ENCODE results near the gene C1orf167.

C1orf167 gene

GRCh38 chr1:11759791-11760190 is 2.2 kb upstream of the C1orf167 start:
- no peak for DNase-seq
- H3K27ac ChIP-seq = no peak overlapping the region
- no peak overlapping the region for H3K4me3 ChIP-seq (ENCODE audit: low read depth, low read length)
- H3K36me3 ChIP-seq = no peaks in the 10 kb centered on the region
- TF ChIP-seq, protein P1, sequence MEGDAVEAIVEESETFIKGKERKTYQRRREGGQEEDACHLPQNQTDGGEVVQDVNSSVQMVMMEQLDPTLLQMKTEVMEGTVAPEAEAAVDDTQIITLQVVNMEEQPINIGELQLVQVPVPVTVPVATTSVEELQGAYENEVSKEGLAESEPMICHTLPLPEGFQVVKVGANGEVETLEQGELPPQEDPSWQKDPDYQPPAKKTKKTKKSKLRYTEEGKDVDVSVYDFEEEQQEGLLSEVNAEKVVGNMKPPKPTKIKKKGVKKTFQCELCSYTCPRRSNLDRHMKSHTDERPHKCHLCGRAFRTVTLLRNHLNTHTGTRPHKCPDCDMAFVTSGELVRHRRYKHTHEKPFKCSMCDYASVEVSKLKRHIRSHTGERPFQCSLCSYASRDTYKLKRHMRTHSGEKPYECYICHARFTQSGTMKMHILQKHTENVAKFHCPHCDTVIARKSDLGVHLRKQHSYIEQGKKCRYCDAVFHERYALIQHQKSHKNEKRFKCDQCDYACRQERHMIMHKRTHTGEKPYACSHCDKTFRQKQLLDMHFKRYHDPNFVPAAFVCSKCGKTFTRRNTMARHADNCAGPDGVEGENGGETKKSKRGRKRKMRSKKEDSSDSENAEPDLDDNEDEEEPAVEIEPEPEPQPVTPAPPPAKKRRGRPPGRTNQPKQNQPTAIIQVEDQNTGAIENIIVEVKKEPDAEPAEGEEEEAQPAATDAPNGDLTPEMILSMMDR (IDR thresholded peaks at IDR 0.05; ENCODE audit: low read depth, low read length) = no peak
- H3K27me3 ChIP-seq (ENCODE audit: insufficient read depth, low read depth, severe bottlenecking) = no peaks in the 10 kb centered on the region
- peaks cover 3% of the 10 kb centered on the region for H3K9me3 ChIP-seq (ENCODE audit: severe bottlenecking)

DNA sequence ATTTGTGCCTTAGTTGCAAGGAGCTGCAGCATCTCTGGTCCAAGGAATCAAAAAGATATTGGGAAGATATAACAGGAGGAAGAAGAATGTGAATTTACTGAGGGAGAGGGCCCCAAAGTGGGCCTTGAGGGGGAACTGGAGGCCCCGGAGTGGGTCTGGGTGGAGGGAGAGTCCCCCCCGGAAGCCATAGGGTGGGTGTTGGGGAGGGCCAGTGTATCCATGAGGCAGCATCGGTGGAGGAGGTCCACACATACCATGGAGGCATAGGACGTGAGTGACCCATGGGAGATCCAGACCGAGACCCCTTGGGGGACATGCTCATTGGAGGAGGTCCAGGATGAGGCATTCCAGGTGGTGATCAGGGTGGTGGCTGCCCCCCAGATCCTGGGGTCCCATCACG is 708 bp upstream of the C1orf167 start:
- peaks cover 3% of the 10 kb centered on the region for H3K9me3 ChIP-seq (ENCODE audit: severe bottlenecking)
- no peak for DNase-seq
- no peak overlapping the region for H3K27ac ChIP-seq
- TF ChIP-seq, protein P1 (IDR thresholded peaks at IDR 0.05; ENCODE audit: low read depth, low read length) = no peak
- H3K4me3 ChIP-seq (ENCODE audit: low read depth, low read length) = no peak overlapping the region
- H3K27me3 ChIP-seq (ENCODE audit: insufficient read depth, low read depth, severe bottlenecking) = no peaks in the 10 kb centered on the region
- no peaks in the 10 kb centered on the region for H3K36me3 ChIP-seq

GRCh38 chr1:11764115-11764514 is 2.1 kb downstream of the C1orf167 start:
- TF ChIP-seq, protein P1 (IDR thresholded peaks at IDR 0.05; ENCODE audit: low read depth, low read length) = no peak
- Histone ChIP-seq H3K9me3 (ENCODE audit: severe bottlenecking) (no peaks in the 10 kb centered on the region), H3K27ac (peak overlapping the region; percentile 3), H3K27me3 (ENCODE audit: insufficient read depth, low read depth, severe bottlenecking) (no peaks in the 10 kb centered on the region), H3K36me3 (no peaks in the 10 kb centered on the region), H3K4me3 (ENCODE audit: low read depth, low read length) (no peak overlapping the region)
- DNase-seq = no peak

GRCh38 chr1:11764519-11764918 is 2.5 kb downstream of the C1orf167 start:
- TF ChIP-seq, protein P1 (IDR thresholded peaks at IDR 0.05; ENCODE audit: low read depth, low read length) = no peak
- DNase-seq = peak; percentile 41
- Histone ChIP-seq H3K4me3 (ENCODE audit: low read depth, low read length) (no peak overlapping the region), H3K27me3 (ENCODE audit: insufficient read depth, low read depth, severe bottlenecking) (no peaks in the 10 kb centered on the region), H3K9me3 (ENCODE audit: severe bottlenecking) (no peaks in the 10 kb centered on the region), H3K36me3 (no peaks in the 10 kb centered on the region), H3K27ac (peak overlapping the region; percentile 3; the same call in 1 of the 2 replicates)

- no peak for DNase-seq
- Histone ChIP-seq H3K9me3 (ENCODE audit: severe bottlenecking) (no peaks in the 10 kb centered on the region), H3K36me3 (no peaks in the 10 kb centered on the region), H3K27me3 (ENCODE audit: insufficient read depth, low read depth, severe bottlenecking) (no peaks in the 10 kb centered on the region), H3K4me3 (ENCODE audit: low read depth, low read length) (no peak overlapping the region), H3K27ac (no peak overlapping the region)
- TF ChIP-seq, protein P1 (IDR thresholded peaks at IDR 0.05; ENCODE audit: low read depth, low read length) = no peak
Observed at GRCh38 chr1:11765661-11766428, 3.9 kb downstream of the C1orf167 start.

DNA sequence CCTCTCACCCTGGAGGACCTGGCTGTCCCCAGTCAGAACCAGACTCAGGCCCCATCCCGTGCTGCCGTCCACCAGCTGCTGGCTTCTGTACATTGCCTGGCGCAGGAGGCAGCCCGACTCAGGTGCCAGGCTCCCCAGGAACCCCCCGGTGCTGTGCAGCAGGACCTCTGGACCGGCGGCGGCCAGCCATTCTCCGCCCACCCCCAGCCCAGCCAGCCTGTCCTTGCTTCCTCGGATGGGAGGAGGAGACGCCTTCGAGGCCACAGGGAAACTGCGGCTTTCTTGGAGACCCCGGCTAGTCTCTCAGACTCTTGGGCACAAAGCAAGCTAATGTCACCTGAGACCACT is 4.4 kb downstream of the C1orf167 start:
- Histone ChIP-seq H3K4me3 (ENCODE audit: low read depth, low read length) (no peak overlapping the region), H3K36me3 (no peaks in the 10 kb centered on the region), H3K27me3 (ENCODE audit: insufficient read depth, low read depth, severe bottlenecking) (no peaks in the 10 kb centered on the region), H3K9me3 (ENCODE audit: severe bottlenecking) (no peaks in the 10 kb centered on the region), H3K27ac (no peak overlapping the region)
- TF ChIP-seq, protein P1 (IDR thresholded peaks at IDR 0.05; ENCODE audit: low read depth, low read length) = no peak
- DNase-seq = no peak
